Tibial nerve (tissue), 4 donors: ENCODE measurements around the gene HMGB4. TPM values are rescaled to one million over a fixed set of nuclear protein-coding genes. Genes with fewer than 3 reads are reported as not detected.

ENCODE experiments used
- DNase-seq, 2 donors: peaks; one replicate each; pipeline ENCODE4 v3.0.0-alpha.2; 2019; ENCODE audit warnings: low spot score in 2 of 2
- H3K27ac ChIP-seq, 4 donors: fragments of 200-600 bp; sonication (generic) in 3 of 4; one replicate each; pipeline ENCODE4 v1.5.1; 2017 to 2019; ENCODE audit warnings: mild to moderate bottlenecking in 1 of 4
- H3K27me3 ChIP-seq, 2 donors: fragments of 200-600 bp; sonication (generic) in 1 of 2; one replicate each; pipeline versions ENCODE4 v1.5.1 to v1.6.0; 2017 to 2019
- H3K36me3 ChIP-seq, 3 donors: fragments of 200-600 bp; sonication (generic); one replicate each; pipeline ENCODE4 v1.5.1; 2018 to 2019
- H3K4me1 ChIP-seq, 4 donors: fragments of 200-600 bp; sonication (generic) in 3 of 4; one replicate each; pipeline ENCODE4 v1.5.1; 2017 to 2019
- H3K4me3 ChIP-seq, 4 donors: fragments of 200-600 bp; sonication (generic) in 3 of 4; one replicate each; pipeline ENCODE4 v1.5.1; 2017 to 2019; ENCODE audit warnings: mild to moderate bottlenecking in 1 of 4, moderate library complexity in 1 of 4
- H3K9me3 ChIP-seq, 4 donors: fragments of 200-600 bp; sonication (generic) in 3 of 4; one replicate each; pipeline ENCODE4 v1.5.1; 2017 to 2019
- CTCF ChIP-seq, 5 experiments: fragments of 200-600 bp in 3 of 5; fragments of 450-650 bp in 2 of 5; sonication (generic) in 3 of 5; IDR thresholded peaks; one replicate each; pipeline ENCODE4 v1.5.1; 2016 to 2019; ENCODE audit warnings: antibody characterized with exemption in 5 of 5, mild to moderate bottlenecking in 3 of 5, moderate library complexity in 2 of 5
- EP300 ChIP-seq, 2 donors: sonication (generic); formaldehyde crosslinking; IDR thresholded peaks; one replicate each; pipeline ENCODE4 v1.6.1; 2017; ENCODE audit warnings: antibody characterized with exemption in 2 of 2, mild to moderate bottlenecking in 1 of 2
- POLR2A ChIP-seq, 2 donors: fragments of 450-650 bp; IDR thresholded peaks; one replicate each; pipeline ENCODE4 v1.6.1; 2017; ENCODE audit warnings: antibody characterized with exemption in 2 of 2, mild to moderate bottlenecking in 2 of 2, moderate library complexity in 2 of 2
- WGBS, 2 donors: methylation state at CpG; one replicate each; pipeline ENCODE4 v1.1.5; 2018; 5-methylcytosine and 5-hydroxymethylcytosine counted together
- total RNA-seq, 4 donors: library from RNA; depleted of rRNA; stranded (reverse); fragments of >200 nt; gene quantifications; one replicate each; pipeline ENCODE4 v1.1.0, GENCODE V29; 2016

HMGB4 gene
- total RNA-seq, 4 donors from 2014 or later = not detected

- H3K27ac ChIP-seq = no peak overlapping the region
- TF ChIP-seq CTCF (IDR thresholded peaks at IDR 0.05) (no peak), EP300 (IDR thresholded peaks at IDR 0.05) (no peak), POLR2A (IDR thresholded peaks at IDR 0.05) (no peak)
These were observed 41.4 kb downstream of the HMGB4 start for GRCh38 chr1:33905241-33905640.

GRCh38 chr1:33906156-33906555 lies 42.3 kb downstream of the HMGB4 start:
- Histone ChIP-seq H3K4me3 (no peak overlapping the region), H3K9me3 (no peaks in the 10 kb centered on the region), H3K4me1 (no peaks in the 10 kb centered on the region), H3K27me3 (no peaks in the 10 kb centered on the region), H3K27ac (no peak overlapping the region), H3K36me3 (no peaks in the 10 kb centered on the region)
- 75% methylated on average over 1 of the region's 1 CpG for WGBS, 2 donors
- TF ChIP-seq POLR2A (IDR thresholded peaks at IDR 0.05) (no peak), CTCF (IDR thresholded peaks at IDR 0.05) (no peak), EP300 (IDR thresholded peaks at IDR 0.05) (no peak)
- no peak for DNase-seq

More at GRCh38 chr1:33905241-33905640, 41.4 kb downstream of the HMGB4 start:
- Histone ChIP-seq H3K4me3 (no peak overlapping the region), H3K36me3 (no peaks in the 10 kb centered on the region), H3K4me1 (no peaks in the 10 kb centered on the region), H3K27me3 (no peaks in the 10 kb centered on the region), H3K9me3 (no peaks in the 10 kb centered on the region)
- no peak for DNase-seq
- WGBS, 2 donors = 68 to 71% methylated on average over 3 of the region's 3 CpGs

GRCh38 chr1:33908324-33908956 lies 44.6 kb downstream of the HMGB4 start:
- 82 to 83% methylated on average over 11 of the region's 11 CpGs for WGBS, 2 donors
- DNase-seq = no peak
- no peak overlapping the region for H3K4me3 ChIP-seq
- no peaks in the 10 kb centered on the region for H3K4me1 ChIP-seq
- TF ChIP-seq CTCF (IDR thresholded peaks at IDR 0.05) (no peak), EP300 (IDR thresholded peaks at IDR 0.05) (no peak), POLR2A (IDR thresholded peaks at IDR 0.05) (no peak)
- H3K9me3 ChIP-seq = no peaks in the 10 kb centered on the region
- no peaks in the 10 kb centered on the region for H3K36me3 ChIP-seq
- no peaks in the 10 kb centered on the region for H3K27me3 ChIP-seq
- no peak overlapping the region for H3K27ac ChIP-seq
